Heart left ventricle (tissue), 16 donors: ENCODE data around the gene TICAM2. TPM values are rescaled to one million over a fixed set of nuclear protein-coding genes. Genes with fewer than 3 reads are reported as not detected.

Source experiments
- ATAC-seq, 4 donors: fragments of 200-7000 bp; cut with Tn5 transposase; one replicate each; pipeline ENCODE4 v1.9.1; 2020 to 2022; ENCODE audit warnings: moderate library complexity in 4 of 4, mild to moderate bottlenecking in 3 of 4, moderate number of reproducible peaks in 1 of 4
- DNase-seq, 5 donors: peaks; one replicate each; pipeline ENCODE4 v3.0.0-alpha.2; 2020
- H3K27ac ChIP-seq, 12 donors: fragments of 200-600 bp; sonication (generic) in 4 of 12; one replicate each; pipeline versions ENCODE4 v1.5.0 to v1.8.0; 2016 to 2022; ENCODE audit warnings: mild to moderate bottlenecking in 2 of 12
- H3K27me3 ChIP-seq, 9 donors: fragments of 200-600 bp; sonication (generic) in 2 of 9; one replicate each; pipeline versions ENCODE4 v1.5.1 to v1.8.0; 2016 to 2022; ENCODE audit warnings: mild to moderate bottlenecking in 3 of 9
- H3K36me3 ChIP-seq, 9 donors: fragments of 200-600 bp; sonication (generic) in 2 of 9; one replicate each; pipeline versions ENCODE4 v1.5.0 to v1.8.0; 2018 to 2022; ENCODE audit warnings: mild to moderate bottlenecking in 2 of 9
- H3K4me1 ChIP-seq, 12 donors: fragments of 200-600 bp; sonication (generic) in 4 of 12; one replicate each; pipeline versions ENCODE4 v1.5.0 to v1.8.0; 2016 to 2022; ENCODE audit warnings: mild to moderate bottlenecking in 3 of 12
- H3K4me3 ChIP-seq, 12 donors: fragments of 200-600 bp; sonication (generic) in 4 of 12; one replicate each; pipeline versions ENCODE4 v1.5.0 to v1.8.0; 2017 to 2022; ENCODE audit warnings: mild to moderate bottlenecking in 9 of 12, moderate library complexity in 4 of 12
- H3K9me3 ChIP-seq, 12 donors: fragments of 200-600 bp; sonication (generic) in 4 of 12; one replicate each; pipeline versions ENCODE4 v1.5.0 to v1.8.0; 2016 to 2022; ENCODE audit warnings: mild to moderate bottlenecking in 1 of 12
- CTCF ChIP-seq, 12 donors: fragments of 200-600 bp; sonication (generic) in 4 of 12; IDR thresholded peaks; one replicate each; pipeline versions ENCODE4 v1.5.0 to v1.8.0; 2018 to 2022; ENCODE audit warnings: antibody characterized with exemption in 12 of 12, mild to moderate bottlenecking in 5 of 12
- POLR2A ChIP-seq, 2 donors: fragments of 450-650 bp; IDR thresholded peaks; one replicate each; pipeline ENCODE4 v1.6.1; 2017; ENCODE audit warnings: antibody characterized with exemption in 2 of 2, mild to moderate bottlenecking in 2 of 2, moderate library complexity in 2 of 2
- WGBS, 4 donors: extraction: QIAGEN DNeasy Blood & Tissue Kit in 2 of 4; methylation state at CpG; one replicate each; pipeline versions ENCODE4 v1.1.5 to v1.1.7; 2013 to 2018; 5-methylcytosine and 5-hydroxymethylcytosine counted together
- intact Hi-C, 10 donors: fragments of 100-400 bp; cut with DNase I; formaldehyde crosslinking; loops; one replicate each; pipeline versions ENCODE4 v1.11.1 to v1.14.2; 2022
- polyA plus RNA-seq, 2 donors: library from polyadenylated mRNA; stranded (reverse); fragments of 200-250 nt; gene quantifications; one replicate each; pipeline ENCODE4 v1.2.3, GENCODE V29; 2013
- total RNA-seq, 9 donors: library from RNA; depleted of rRNA in 2 of 9; stranded (reverse); fragments of >200 nt in 2 of 9; fragmentation: NEBNext Ultra II Directional in 3 of 9; extraction: Animal tissue kit (Norgen Biotek cat#: 25700) in 3 of 9; gene quantifications; one replicate each; pipeline versions ENCODE4 v1.1.0 to v1.2.4, GENCODE V29; 2016 to 2023
- donor health status: ischemic (EF 13 %, LVEDD 7.1; RV severe dilation, severe dysfunction).
- donor health status: healthy with polysubstance abuse.
- donor health status: DM: no; HTN: yes; CAD: no.
- donor health status: DM: no; HTN: no; CAD: no.
- donor health status: ischemic (EF 25% LVEDD 6.9; RV normal size, moderate dysfunction).
- donor health status: ischemic (EF 25% LVEDD 5.7; RV mildly dilated, moderate dysfunction).
- donor health status: healthy.
- donor health status: DM: yes; HTN: yes; CAD: no.
- donor health status: ischemic (EF 35%, LVEDD 5.7; RV mildly dilated, moderate dysfunction).
- donor health status: nonischemic (EF 11% LVEDD 7.7; RV severe dilation, severe dysfunction).
- donor health status: DM: yes; HTN: yes; CAD: no.
- donor health status: PGD.
- donor health status: ischemic (EF 29% LVEDD 5.4; RV normal size, mild dysfunction).
- donor health status: nonischemic (EF 23%, LVEDD 6.1; RV moderate dilation, normal function).

Gene TICAM2
- total and polyA plus RNA-seq, 11 donors = 0.75 to 4.1 (median 1.9) TPM

GRCh38 chr5:115553082-115553481 lies 49.2 kb downstream of the TICAM2 start:
- no peak for TF ChIP-seq CTCF (IDR thresholded peaks at IDR 0.05)
- TF ChIP-seq POLR2A (IDR thresholded peaks at IDR 0.05) = no peak
- H3K27ac ChIP-seq = no peak overlapping the region
- H3K27me3 ChIP-seq = no peaks in the 10 kb centered on the region
- no peaks in the 10 kb centered on the region for H3K9me3 ChIP-seq
- WGBS, 4 donors = 95 to 98% (median 95%) methylated on average over 4 of the region's 4 CpGs
- no peak overlapping the region for H3K4me3 ChIP-seq
- ATAC-seq (no peak), DNase-seq (no peak)
- peaks cover 0 to 11% (median 3%) of the 10 kb centered on the region in 12 donors for H3K4me1 ChIP-seq
- intact Hi-C loops = no loop called here
- no peaks in the 10 kb centered on the region for H3K36me3 ChIP-seq

- intact Hi-C loops = no loop called here
- no peak for TF ChIP-seq CTCF (IDR thresholded peaks at IDR 0.05)
- no peak for TF ChIP-seq POLR2A (IDR thresholded peaks at IDR 0.05)
Observed at GRCh38 chr5:115551415-115551814, 50.9 kb downstream of the TICAM2 start.

GRCh38 chr5:115549154-115549553 lies 53.1 kb downstream of the TICAM2 start:
- peaks cover 0 to 16% (median 6%) of the 10 kb centered on the region in 12 donors for H3K9me3 ChIP-seq
- WGBS, 4 donors = 63 to 79% (median 70%) methylated on average over 3 of the region's 3 CpGs
- H3K4me3 ChIP-seq = no peak overlapping the region
- DNase-seq (no peak), ATAC-seq (no peak)
- H3K27me3 ChIP-seq = no peaks in the 10 kb centered on the region
- no peaks in the 10 kb centered on the region for H3K36me3 ChIP-seq
- intact Hi-C loops = loop anchor here in 4 of 10 donors (5.0 to 10.0 kb wide), 3 partner anchors 76 to 293 kb away; partner anchors contain the start of genes TMED7 (in 2 of the 4), AP3S1 (in 1 of the 4) and ATG12 (in 1 of the 4)
- no peak overlapping the region for H3K27ac ChIP-seq
- peaks cover 0 to 5% (median 0%) of the 10 kb centered on the region in 12 donors for H3K4me1 ChIP-seq
- TF ChIP-seq CTCF (IDR thresholded peaks at IDR 0.05) (peak in 3 of 12 donors; percentile 6 to 20 (median 17)), POLR2A (IDR thresholded peaks at IDR 0.05) (no peak)

More at GRCh38 chr5:115551415-115551814, 50.9 kb downstream of the TICAM2 start:
- WGBS, 4 donors = 65 to 78% (median 67%) methylated on average over 4 of the region's 4 CpGs
- Histone ChIP-seq H3K4me1 (no peaks in the 10 kb centered on the region), H3K36me3 (no peaks in the 10 kb centered on the region), H3K9me3 (peaks cover 0 to 2% (median 0%) of the 10 kb centered on the region in 12 donors), H3K27me3 (no peaks in the 10 kb centered on the region), H3K4me3 (no peak overlapping the region), H3K27ac (no peak overlapping the region)
- no peak for DNase-seq
- ATAC-seq = peak; percentile 32 to 67 (median 47)

- intact Hi-C loops = loop anchor here in 4 of 10 donors (5.0 to 10.0 kb wide), 3 partner anchors 76 to 294 kb away; partner anchors contain the start of genes TMED7 (in 2 of the 4), AP3S1 (in 1 of the 4) and ATG12 (in 1 of the 4)
- no peak overlapping the region for H3K4me3 ChIP-seq
- no peaks in the 10 kb centered on the region for H3K36me3 ChIP-seq
- TF ChIP-seq POLR2A (IDR thresholded peaks at IDR 0.05) (no peak), CTCF (IDR thresholded peaks at IDR 0.05) (no peak)
- no peak for DNase-seq
- WGBS, 4 donors = 93 to 94% (median 94%) methylated on average over 4 of the region's 4 CpGs
- peaks cover 0 to 5% (median 0%) of the 10 kb centered on the region in 12 donors for H3K4me1 ChIP-seq
- no peak overlapping the region for H3K27ac ChIP-seq
- H3K27me3 ChIP-seq = no peaks in the 10 kb centered on the region
- peaks cover 0 to 16% (median 6%) of the 10 kb centered on the region in 12 donors for H3K9me3 ChIP-seq
- no peak for ATAC-seq
Observed at GRCh38 chr5:115548683-115549082, 53.6 kb downstream of the TICAM2 start.
